ENCODE data around the gene DPP7.

- TF ChIP-seq IKZF1 (conservative IDR thresholded peaks at IDR 0.05), result no peak
- TF ChIP-seq CTCF (IDR thresholded peaks at IDR 0.05 in 2 of 3, conservative IDR thresholded peaks at IDR 0.05 in 1 of 3; ENCODE audit: control insufficient read depth in 2 of 3, extremely low read depth in 1 of 3, insufficient read depth in 1 of 3, low read depth in 3 of 3, low read length in 3 of 3), result no peak
- TF ChIP-seq RFX5 (IDR thresholded peaks at IDR 0.05; ENCODE audit: low read depth, low read length), result no peak
- TF ChIP-seq CHD1 (IDR thresholded peaks at IDR 0.05; ENCODE audit: low read depth, low read length), result no peak
Observed at GRCh38 chr9:137114220-137114612, 317 bp downstream of the DPP7 start.
